RPMI8226 (cell line): ENCODE results near the gene RUNX1.
A peak's percentile ranks its signal among the peaks of the same experiment; 100 is the strongest.

Experiments used
- DNase-seq: peaks from one replicate; pipeline ENCODE4 v3.0.0-alpha.2; 2015

The RUNX1 gene

GRCh38 chr21:35058058-35058457 lies 9.0 kb upstream of the RUNX1 start:
- DNase-seq, result no peak

GRCh38 chr21:35057428-35057827 lies 8.3 kb upstream of the RUNX1 start:
- peak; percentile 18 for DNase-seq

- no peak for DNase-seq
These were observed 4.4 kb upstream of the RUNX1 start for GRCh38 chr21:35053356-35054096.

GRCh38 chr21:35052801-35053200 lies 3.7 kb upstream of the RUNX1 start:
- no peak for DNase-seq

- peak; percentile 97 for DNase-seq
These were observed 2.3 kb upstream of the RUNX1 start for GRCh38 chr21:35051287-35051818.

GRCh38 chr21:35050348-35051286 lies 1.5 kb upstream of the RUNX1 start:
- peak; percentile 71 for DNase-seq

- peak; percentile 77 for DNase-seq
These were observed 910 bp downstream of the RUNX1 start for GRCh38 chr21:35048183-35048601.

- no peak for DNase-seq
These were observed 2.2 kb downstream of the RUNX1 start for GRCh38 chr21:35046880-35047229.

GRCh38 chr21:35046263-35046624 lies 2.9 kb downstream of the RUNX1 start:
- no peak for DNase-seq

GRCh38 chr21:35045542-35046262 lies 3.4 kb downstream of the RUNX1 start:
- no peak for DNase-seq

GRCh38 chr21:35044770-35045541 lies 4.1 kb downstream of the RUNX1 start:
- no peak for DNase-seq

GRCh38 chr21:35044128-35044527 lies 5.0 kb downstream of the RUNX1 start:
- no peak for DNase-seq

- no peak for DNase-seq
These were observed 5.6 kb downstream of the RUNX1 start for GRCh38 chr21:35043549-35043948.

- DNase-seq, result no peak
These were observed 6.3 kb downstream of the RUNX1 start for GRCh38 chr21:35042836-35043235.

GRCh38 chr21:35041881-35042280 lies 7.2 kb downstream of the RUNX1 start:
- no peak for DNase-seq

- DNase-seq, result no peak
These were observed 8.0 kb downstream of the RUNX1 start for GRCh38 chr21:35041122-35041521.

GRCh38 chr21:35039595-35040289 lies 9.4 kb downstream of the RUNX1 start:
- no peak for DNase-seq

- DNase-seq, result no peak
These were observed 10.3 kb downstream of the RUNX1 start for GRCh38 chr21:35038772-35039319.

- no peak for DNase-seq
These were observed 11.7 kb downstream of the RUNX1 start for GRCh38 chr21:35037384-35037765.

- DNase-seq, result no peak
These were observed 12.4 kb downstream of the RUNX1 start for GRCh38 chr21:35036465-35037383.
